ENCODE results near the gene FOXN3. TPM values are rescaled to one million over a fixed set of nuclear protein-coding genes. Genes with fewer than 3 reads are reported as not detected.

The FOXN3 gene
- total RNA-seq, 2 experiments from 2014 or later = 124 to 127 TPM

- ChIA-PET POLR2A (no interaction called here), CTCF (no interaction called here)
- Histone ChIP-seq H3K36me3 (ENCODE audit: insufficient read depth, low read length) (peaks cover 9% of the 10 kb centered on the region), H3K4me3 (ENCODE audit: low read length) (no peak overlapping the region), H3K9me3 (ENCODE audit: control insufficient read depth in 1 of 2, insufficient read depth in 1 of 2, low read length in 2 of 2) (peaks cover 0 to 4% of the 10 kb centered on the region in 2 experiments), H3K27ac (ENCODE audit: low read depth in 1 of 2, low read length in 2 of 2) (no peak overlapping the region), H3K27me3 (ENCODE audit: control insufficient read depth in 1 of 2, insufficient read depth in 2 of 2, low read length in 2 of 2) (no peaks in the 10 kb centered on the region), H3K4me1 (ENCODE audit: insufficient read depth, low read length) (peaks cover 9% of the 10 kb centered on the region)
- ATAC-seq (ENCODE audit: poor library complexity) (no peak), DNase-seq (no peak)
- peaks cover 56% of the 10 kb centered on the region for H3K36me3 Mint-ChIP-seq (ENCODE audit: low read depth)
- H3K4me3 Mint-ChIP-seq = no peak overlapping the region
- no peak for TF ChIP-seq CTCF (IDR thresholded peaks at IDR 0.05)
- no peaks in the 10 kb centered on the region for H3K9me3 Mint-ChIP-seq
- H3K4me1 Mint-ChIP-seq (ENCODE audit: low read depth) = peaks cover 62% of the 10 kb centered on the region
- no peak overlapping the region for H3K27ac Mint-ChIP-seq
- no peaks in the 10 kb centered on the region for H3K27me3 Mint-ChIP-seq
- intact Hi-C loops (cut with DNase I, micrococcal nuclease) = no loop called here
These were observed 166.9 kb downstream of the FOXN3 start for GRCh38 chr14:89249972-89250654.

GRCh38 chr14:89249065-89249695 is 167.9 kb downstream of the FOXN3 start:
- Histone ChIP-seq H3K9me3 (ENCODE audit: control insufficient read depth in 1 of 2, insufficient read depth in 1 of 2, low read length in 2 of 2) (peaks cover 0 to 4% of the 10 kb centered on the region in 2 experiments), H3K27ac (ENCODE audit: low read depth in 1 of 2, low read length in 2 of 2) (no peak overlapping the region), H3K4me3 (ENCODE audit: low read length) (no peak overlapping the region), H3K4me1 (ENCODE audit: insufficient read depth, low read length) (peaks cover 9% of the 10 kb centered on the region), H3K36me3 (ENCODE audit: insufficient read depth, low read length) (peaks cover 8% of the 10 kb centered on the region), H3K27me3 (ENCODE audit: control insufficient read depth in 1 of 2, insufficient read depth in 2 of 2, low read length in 2 of 2) (no peaks in the 10 kb centered on the region)
- intact Hi-C loops (cut with DNase I, micrococcal nuclease) = no loop called here
- Mint-ChIP-seq H3K4me3 (no peak overlapping the region), H3K4me1 (ENCODE audit: low read depth) (peaks cover 64% of the 10 kb centered on the region), H3K27ac (no peak overlapping the region), H3K36me3 (ENCODE audit: low read depth) (peaks cover 47% of the 10 kb centered on the region), H3K27me3 (no peaks in the 10 kb centered on the region), H3K9me3 (no peaks in the 10 kb centered on the region)
- POLR2A ChIA-PET = no interaction called here
- TF ChIP-seq CTCF (IDR thresholded peaks at IDR 0.05) = no peak
- no peak for ATAC-seq (ENCODE audit: poor library complexity)
- DNase-seq = no peak
- CTCF ChIA-PET = no interaction called here

GRCh38 chr14:89248411-89249064 is 168.5 kb downstream of the FOXN3 start:
- Mint-ChIP-seq H3K9me3 (no peaks in the 10 kb centered on the region), H3K27me3 (no peaks in the 10 kb centered on the region), H3K4me3 (no peak overlapping the region), H3K36me3 (ENCODE audit: low read depth) (peaks cover 41% of the 10 kb centered on the region), H3K27ac (no peak overlapping the region), H3K4me1 (ENCODE audit: low read depth) (peaks cover 65% of the 10 kb centered on the region)
- H3K27me3 ChIP-seq (ENCODE audit: control insufficient read depth in 1 of 2, insufficient read depth in 2 of 2, low read length in 2 of 2) = no peaks in the 10 kb centered on the region
- no peak overlapping the region for H3K27ac ChIP-seq (ENCODE audit: low read depth in 1 of 2, low read length in 2 of 2)
- ATAC-seq (ENCODE audit: poor library complexity) (no peak), DNase-seq (no peak)
- H3K4me3 ChIP-seq (ENCODE audit: low read length) = no peak overlapping the region
- ChIA-PET CTCF (no interaction called here), POLR2A (no interaction called here)
- H3K9me3 ChIP-seq (ENCODE audit: control insufficient read depth in 1 of 2, insufficient read depth in 1 of 2, low read length in 2 of 2) = peaks cover 0 to 4% of the 10 kb centered on the region in 2 experiments
- H3K36me3 ChIP-seq (ENCODE audit: insufficient read depth, low read length) = peaks cover 5% of the 10 kb centered on the region
- H3K4me1 ChIP-seq (ENCODE audit: insufficient read depth, low read length) = peaks cover 12% of the 10 kb centered on the region
- TF ChIP-seq CTCF (IDR thresholded peaks at IDR 0.05) = no peak
- intact Hi-C loops (cut with DNase I, micrococcal nuclease) = no loop called here
